SK-N-MC (cell line): ENCODE measurements around the gene GLYATL1B.
"Not testable (repeated sequence)": the region's sequence is repeated elsewhere in the genome, so short reads cannot be mapped to it uniquely, and the experiment has no call there.

Experiments used
- EZH2 ChIP-seq: fragments of 200-600 bp; sonication (generic); IDR thresholded peaks from one replicate; pipeline ENCODE4 v1.6.1; 2017; ENCODE audit warnings: antibody characterized with exemption
- FOXP2 ChIP-seq: optimal IDR thresholded peaks from 2 replicates; pipeline ENCODE3; 2011; ENCODE audit warnings: mild to moderate bottlenecking, moderate library complexity; ENCODE audit not compliant: insufficient read depth; ENCODE audit errors: extremely low read length, control extremely low read depth
- POLR2AphosphoS5 ChIP-seq: IDR thresholded peaks from 2 replicates; pipeline ENCODE4 v1.6.1; 2012; ENCODE audit warnings: mild to moderate bottlenecking, low read depth, low read length, borderline replicate concordance

- not testable (repeated sequence) for TF ChIP-seq EZH2, FOXP2, POLR2AphosphoS5
Observed at GRCh38 chr11:59052355-59052754, 33.8 kb upstream of the GLYATL1B start.
